Suprapubic skin (tissue), 3 donors: ENCODE results near the gene ECT2.

ENCODE experiments used
- EP300 ChIP-seq: sonication (generic); formaldehyde crosslinking; IDR thresholded peaks from one replicate; pipeline ENCODE4 v1.6.1; 2017; ENCODE audit warnings: antibody characterized with exemption
- POLR2A ChIP-seq, 2 donors: fragments of 450-650 bp; IDR thresholded peaks; one replicate each; pipeline ENCODE4 v1.6.1; 2017; ENCODE audit warnings: antibody characterized with exemption in 2 of 2, mild to moderate bottlenecking in 2 of 2, moderate library complexity in 2 of 2
- TF ChIP-seq, protein P1 (sequence below), 2 donors: fragments of 200-600 bp in 1 of 2; fragments of 450-650 bp in 1 of 2; sonication (generic) in 1 of 2; IDR thresholded peaks; one replicate each; pipeline ENCODE4 v1.5.1; 2016 to 2019; ENCODE audit warnings: antibody characterized with exemption in 2 of 2, mild to moderate bottlenecking in 1 of 2, moderate library complexity in 1 of 2

DNA sequence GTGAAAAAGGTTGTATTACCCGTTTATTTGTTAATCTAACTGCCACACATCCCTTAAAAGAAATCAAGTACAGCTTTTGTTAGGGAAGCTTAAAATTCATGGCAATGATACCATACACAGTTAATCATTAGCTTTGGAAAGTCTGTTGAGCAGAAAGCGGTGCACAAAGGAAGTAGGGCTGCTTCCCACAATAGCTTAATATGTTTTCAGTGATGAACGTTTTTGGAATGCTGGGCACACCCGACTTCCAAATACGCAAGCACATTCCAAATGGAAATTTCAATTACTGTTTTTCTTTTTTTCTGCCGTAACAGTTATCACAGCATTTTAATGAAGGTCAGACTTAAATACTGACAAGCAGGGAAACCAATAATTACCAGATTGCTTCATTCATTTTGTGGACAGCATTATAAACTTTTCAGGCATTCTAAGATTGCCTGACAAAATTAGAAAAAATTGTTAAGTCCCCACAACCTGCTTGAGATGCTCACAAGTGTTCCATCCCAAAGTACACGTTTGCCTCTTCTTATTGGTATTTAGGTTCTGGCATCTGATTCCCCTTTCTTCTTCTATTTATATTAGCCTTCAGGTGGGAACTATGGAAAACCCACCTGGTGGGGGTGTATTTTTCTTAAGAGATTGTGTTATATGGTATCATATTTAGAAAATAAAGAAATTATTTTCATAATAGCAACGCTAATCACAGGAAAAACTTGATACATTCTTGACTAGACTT, 1.1 kb upstream of the ECT2 start:
- TF ChIP-seq POLR2A (IDR thresholded peaks at IDR 0.05) (no peak), EP300 (no peak)
- TF ChIP-seq, protein P1, sequence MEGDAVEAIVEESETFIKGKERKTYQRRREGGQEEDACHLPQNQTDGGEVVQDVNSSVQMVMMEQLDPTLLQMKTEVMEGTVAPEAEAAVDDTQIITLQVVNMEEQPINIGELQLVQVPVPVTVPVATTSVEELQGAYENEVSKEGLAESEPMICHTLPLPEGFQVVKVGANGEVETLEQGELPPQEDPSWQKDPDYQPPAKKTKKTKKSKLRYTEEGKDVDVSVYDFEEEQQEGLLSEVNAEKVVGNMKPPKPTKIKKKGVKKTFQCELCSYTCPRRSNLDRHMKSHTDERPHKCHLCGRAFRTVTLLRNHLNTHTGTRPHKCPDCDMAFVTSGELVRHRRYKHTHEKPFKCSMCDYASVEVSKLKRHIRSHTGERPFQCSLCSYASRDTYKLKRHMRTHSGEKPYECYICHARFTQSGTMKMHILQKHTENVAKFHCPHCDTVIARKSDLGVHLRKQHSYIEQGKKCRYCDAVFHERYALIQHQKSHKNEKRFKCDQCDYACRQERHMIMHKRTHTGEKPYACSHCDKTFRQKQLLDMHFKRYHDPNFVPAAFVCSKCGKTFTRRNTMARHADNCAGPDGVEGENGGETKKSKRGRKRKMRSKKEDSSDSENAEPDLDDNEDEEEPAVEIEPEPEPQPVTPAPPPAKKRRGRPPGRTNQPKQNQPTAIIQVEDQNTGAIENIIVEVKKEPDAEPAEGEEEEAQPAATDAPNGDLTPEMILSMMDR (IDR thresholded peaks at IDR 0.05), result no peak
